ENCODE measurements around the gene ATAD3A.
"Not testable (repeated sequence)": the region's sequence is repeated elsewhere in the genome, so short reads cannot be mapped to it uniquely, and the experiment has no call there.

ATAD3A gene

GRCh38 chr1:1511533-1512285, at the start of gene ATAD3A:
ATAD3A (plus strand) TSS chr1:1512162; CDS start chr1:1512269, 107 bp downstream.
- H3K4me1 ChIP-seq (ENCODE audit: control insufficient read depth, low read length): peaks cover 9% of the 10 kb centered on the region
- H3K36me3 ChIP-seq (ENCODE audit: control insufficient read depth, low read length): peaks cover 17% of the 10 kb centered on the region
- H3F3A ChIP-seq (ENCODE audit: control insufficient read depth, insufficient read depth): no peaks in the 10 kb centered on the region
- no peak for TF ChIP-seq EZH2phosphoT487 (IDR thresholded peaks at IDR 0.05; ENCODE audit: borderline replicate concordance, low read length)
- TF ChIP-seq CTCF (IDR thresholded peaks at IDR 0.05; ENCODE audit: low read depth, low read length, poor library complexity, severe bottlenecking): no peak
- no peaks in the 10 kb centered on the region for H4K20me1 ChIP-seq (ENCODE audit: control insufficient read depth, insufficient read depth, low read depth, low read length)
- peak within 1 kb of the TSS; percentile 97 for H3K4me3 ChIP-seq (ENCODE audit: low read length)
- no peaks in the 10 kb centered on the region for H3K9me2 ChIP-seq (replicated peaks; ENCODE audit: control insufficient read depth, low read length)
- H3K4me2 ChIP-seq (ENCODE audit: low read length): peak within 1 kb of the TSS; percentile 80
- peaks cover 50% of the 10 kb centered on the region for H3K79me2 ChIP-seq (ENCODE audit: control insufficient read depth, low read length)
- H3K27ac ChIP-seq (ENCODE audit: low read depth, low read length): peak within 1 kb of the TSS; percentile 74
- H3K9me3 ChIP-seq (ENCODE audit: control insufficient read depth, insufficient read depth, low read length): no peaks in the 10 kb centered on the region
- H3K27me3 ChIP-seq (ENCODE audit: control insufficient read depth, low read length): no peaks in the 10 kb centered on the region

GRCh38 chr1:1462318-1462966, 49.5 kb upstream of the ATAD3A start:
- peak overlapping the region; percentile 41 for H3K4me3 ChIP-seq (ENCODE audit: low read length)
- H3K27ac ChIP-seq (ENCODE audit: low read depth, low read length): peak overlapping the region; percentile 41
- peak overlapping the region; percentile 58 for H3K4me2 ChIP-seq (ENCODE audit: low read length)
- no peaks in the 10 kb centered on the region for H3F3A ChIP-seq (ENCODE audit: control insufficient read depth, insufficient read depth)
- H3K9me3 ChIP-seq (ENCODE audit: control insufficient read depth, insufficient read depth, low read length): peaks cover 9% of the 10 kb centered on the region
- TF ChIP-seq EZH2phosphoT487 (IDR thresholded peaks at IDR 0.05; ENCODE audit: borderline replicate concordance, low read length): no peak
- no peak for TF ChIP-seq CTCF (IDR thresholded peaks at IDR 0.05; ENCODE audit: low read depth, low read length, poor library complexity, severe bottlenecking)
- no peaks in the 10 kb centered on the region for H3K36me3 ChIP-seq (ENCODE audit: control insufficient read depth, low read length)
- no peaks in the 10 kb centered on the region for H3K9me2 ChIP-seq (replicated peaks; ENCODE audit: control insufficient read depth, low read length)
- H4K20me1 ChIP-seq (ENCODE audit: control insufficient read depth, insufficient read depth, low read depth, low read length): no peaks in the 10 kb centered on the region
- peaks cover 18% of the 10 kb centered on the region for H3K27me3 ChIP-seq (ENCODE audit: control insufficient read depth, low read length)
- peaks cover 30% of the 10 kb centered on the region for H3K4me1 ChIP-seq (ENCODE audit: control insufficient read depth, low read length)
- no peaks in the 10 kb centered on the region for H3K79me2 ChIP-seq (ENCODE audit: control insufficient read depth, low read length)

- Histone ChIP-seq H3K4me3 (ENCODE audit: low read length) (no peak overlapping the region), H3F3A (ENCODE audit: control insufficient read depth, insufficient read depth) (no peaks in the 10 kb centered on the region), H3K79me2 (ENCODE audit: control insufficient read depth, low read length) (no peaks in the 10 kb centered on the region), H3K9me2 (replicated peaks; ENCODE audit: control insufficient read depth, low read length) (no peaks in the 10 kb centered on the region), H3K4me2 (ENCODE audit: low read length) (no peak overlapping the region), H3K27me3 (ENCODE audit: control insufficient read depth, low read length) (peaks cover 18% of the 10 kb centered on the region), H3K9me3 (ENCODE audit: control insufficient read depth, insufficient read depth, low read length) (peaks cover 9% of the 10 kb centered on the region), H3K36me3 (ENCODE audit: control insufficient read depth, low read length) (no peaks in the 10 kb centered on the region), H3K27ac (ENCODE audit: low read depth, low read length) (0 out of 2 replicates have a peak overlapping the region, but pooled peaks have one; percentile 7), H3K4me1 (ENCODE audit: control insufficient read depth, low read length) (peaks cover 30% of the 10 kb centered on the region), H4K20me1 (ENCODE audit: control insufficient read depth, insufficient read depth, low read depth, low read length) (no peaks in the 10 kb centered on the region)
- TF ChIP-seq CTCF (IDR thresholded peaks at IDR 0.05; ENCODE audit: low read depth, low read length, poor library complexity, severe bottlenecking): no peak
- TF ChIP-seq EZH2phosphoT487 (IDR thresholded peaks at IDR 0.05; ENCODE audit: borderline replicate concordance, low read length): no peak
Measured at GRCh38 chr1:1463312-1463711, 48.6 kb upstream of the ATAD3A start.

GRCh38 chr1:1468196-1468985, 43.6 kb upstream of the ATAD3A start:
- Histone ChIP-seq H3K79me2 (ENCODE audit: control insufficient read depth, low read length) (peaks cover 28% of the 10 kb centered on the region), H3K27me3 (ENCODE audit: control insufficient read depth, low read length) (peaks cover 15% of the 10 kb centered on the region), H3K4me1 (ENCODE audit: control insufficient read depth, low read length) (peaks cover 23% of the 10 kb centered on the region)
- H3K4me3 ChIP-seq (ENCODE audit: low read length); H3K4me2 ChIP-seq (ENCODE audit: low read length); H3K9me2 ChIP-seq (replicated peaks; ENCODE audit: control insufficient read depth, low read length); H3K27ac ChIP-seq (ENCODE audit: low read depth, low read length); H3K36me3 ChIP-seq (ENCODE audit: control insufficient read depth, low read length); H4K20me1 ChIP-seq (ENCODE audit: control insufficient read depth, insufficient read depth, low read depth, low read length); H3K9me3 ChIP-seq (ENCODE audit: control insufficient read depth, insufficient read depth, low read length); H3F3A ChIP-seq (ENCODE audit: control insufficient read depth, insufficient read depth): not testable (repeated sequence)
